C4-2B (cell line): Measurements from ENCODE around the gene RASAL3.

Experiments
- CTCF ChIP-seq: fragments of 450-650 bp; conservative IDR thresholded peaks from 2 replicates; pipeline ENCODE4 v1.5.1; 2017; ENCODE audit warnings: mild to moderate bottlenecking
- ZFX ChIP-seq: fragments of 450-650 bp; IDR thresholded peaks from 2 replicates; pipeline ENCODE4 v1.6.1; 2017

- TF ChIP-seq CTCF (no peak), ZFX (no peak)
These were observed 12.0 kb upstream of the RASAL3 start for GRCh38 chr19:15476325-15476724.
